ENCODE results near the gene BMF. TPM values are rescaled to one million over a fixed set of nuclear protein-coding genes. Genes with fewer than 3 reads are reported as not detected.
A peak's percentile ranks its signal among the peaks of the same experiment; 100 is the strongest.

Gene BMF
- total and polyA plus RNA-seq, 2 of the 4 experiments (the other 2 are of a cell fraction) = 2.4 to 2.9 TPM

DNA sequence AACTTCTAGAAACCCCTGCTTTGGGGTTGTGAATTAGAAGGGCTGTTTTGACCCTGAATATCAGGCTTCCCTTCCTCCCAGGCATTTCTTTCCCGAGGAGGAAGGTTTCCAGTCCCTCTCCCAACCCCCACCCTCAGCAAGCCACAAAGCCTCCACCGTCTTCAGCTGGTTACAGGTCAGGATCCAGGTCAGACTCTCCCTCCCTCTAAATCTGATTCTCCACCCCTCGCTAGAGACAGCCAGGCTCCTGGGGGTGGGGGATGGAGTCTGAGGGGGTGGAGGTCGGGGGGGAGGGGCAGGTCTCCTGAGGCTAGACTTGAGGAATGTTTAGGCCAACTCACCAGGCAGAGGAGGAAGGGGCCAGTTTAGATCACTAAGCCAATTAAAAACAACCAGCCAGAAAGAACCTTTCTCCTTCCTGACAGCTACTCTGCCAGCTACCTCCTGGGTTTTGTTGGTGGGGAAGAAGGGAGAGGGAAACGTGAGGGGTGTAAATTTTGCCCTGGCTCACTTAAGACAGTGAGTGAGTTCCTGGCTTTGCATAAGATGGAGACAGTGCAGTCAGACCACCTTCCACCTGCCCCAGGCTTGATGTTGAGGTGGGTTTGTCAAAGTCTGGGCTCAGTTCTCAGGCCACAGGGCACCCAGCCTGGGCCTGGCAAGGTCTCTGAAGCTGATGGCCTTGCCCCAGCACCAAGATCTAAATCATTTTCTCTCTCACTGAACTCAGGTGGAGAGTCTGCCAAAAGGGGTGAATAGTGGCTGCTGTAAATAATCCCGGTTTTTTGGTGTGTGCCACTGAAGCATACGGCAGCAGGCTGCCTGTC lies 19.5 kb downstream of the BMF start:
- H2AFZ ChIP-seq (replicated peaks; ENCODE audit: low read length, poor library complexity) = peak overlapping the region; percentile 84

More for the DNA sequence above, 19.5 kb downstream of the BMF start:
- peak; percentile 29 for DNase-seq
- peaks cover 10% of the 10 kb centered on the region; the same call in 1 of the 2 replicates for H3K36me3 ChIP-seq (ENCODE audit: control insufficient read depth, insufficient read depth, low read length)
- H4K91ac ChIP-seq (ENCODE audit: insufficient read depth, low read depth, low read length) = peak overlapping the region; percentile 87
- H3K27me3 ChIP-seq (ENCODE audit: control insufficient read depth, insufficient read depth, low read length) = no peaks in the 10 kb centered on the region
- no peak; the same call in 1 of the 2 replicates for ATAC-seq (ENCODE audit: low read depth)
- H3K4me2 ChIP-seq (ENCODE audit: low read depth, low read length) = 0 out of 2 replicates have a peak overlapping the region, but pooled peaks have one; percentile 3
- dilution Hi-C loops (cut with HindIII; ENCODE audit: low sequenced_read_pairs, unreplicated experiment) (no loop called here), intact Hi-C loops (cut with micrococcal nuclease) (no loop called here), in situ Hi-C loops (cut with MboI; ENCODE audit: low sequenced_read_pairs) (no loop called here)
- WGBS, 2 experiments (ENCODE audit: extremely low coverage in 2 of 2, insufficient read length in 1 of 2) = 80% methylated on average over 1 of the region's 7 CpGs; no CpG with 5 or more reads in 1 of the 2 experiments
- H3K4ac ChIP-seq (ENCODE audit: low read depth, low read length) = peak overlapping the region; percentile 100
- peak overlapping the region; percentile 62 for H2BK5ac ChIP-seq (ENCODE audit: low read depth, low read length, poor library complexity, severe bottlenecking)
- no peaks in the 10 kb centered on the region for H4K20me1 ChIP-seq (ENCODE audit: insufficient read depth, low read length)
- no peak overlapping the region for H3K4me3 ChIP-seq (ENCODE audit: insufficient read depth, low read depth, low read length)
- H3K9ac ChIP-seq (ENCODE audit: low read depth, low read length) = peak overlapping the region; percentile 1; the same call in 1 of the 2 replicates
- ChIA-PET POLR2A (ENCODE audit: unreplicated experiment) (no interaction called here), CTCF (interaction anchor here (1.0 to 1.2 kb wide), 2 partner anchors 10 to 186 kb away, joined by 3 read pairs; no protein-coding TSS in a partner anchor)
- peak overlapping the region; percentile 96 for H3K23ac ChIP-seq (ENCODE audit: low read depth, low read length)
- H3K9me3 ChIP-seq (ENCODE audit: control insufficient read depth, insufficient read depth, low read length) = no peaks in the 10 kb centered on the region
- peak overlapping the region; percentile 11 for H3K27ac ChIP-seq (ENCODE audit: insufficient read depth, low read length)
- BruUV-seq (replicated peaks) = no TSS peak
- H2AK9ac ChIP-seq (replicated peaks; ENCODE audit: low read depth, low read length, poor library complexity) = peak overlapping the region; percentile 68
- peak overlapping the region; percentile 91 for H2AK5ac ChIP-seq (ENCODE audit: low read depth, low read length)
- H3K56ac ChIP-seq (ENCODE audit: extremely low read depth, insufficient read depth, low read length) = peak overlapping the region; percentile 24; the same call in 1 of the 2 replicates
- peak overlapping the region; percentile 15 to 80; a peak in 3 of 4 replicates for H4K8ac ChIP-seq (ENCODE audit: low read depth in 2 of 2, low read length in 2 of 2)
- H3K14ac ChIP-seq (replicated peaks; ENCODE audit: low read depth, low read length) = peak overlapping the region; percentile 93
- peak overlapping the region; percentile 73 for H4K5ac ChIP-seq (ENCODE audit: low read depth, low read length)
- peak overlapping the region; percentile 95 for H2BK120ac ChIP-seq (ENCODE audit: low read depth, low read length)
- H2BK20ac ChIP-seq (ENCODE audit: low read depth, low read length) = peak overlapping the region; percentile 94
- peaks cover 0 to 52% of the 10 kb centered on the region in 2 experiments; a peak in 3 of 4 replicates for H3K79me1 ChIP-seq (ENCODE audit: low read depth in 1 of 2, low read length in 2 of 2)
- peak overlapping the region; percentile 71; the same call in 2 of the 3 replicates for H2BK15ac ChIP-seq (ENCODE audit: low read depth, low read length)
- peak; percentile 18; the same call in 1 of the 2 replicates for TF ChIP-seq MAZ (IDR thresholded peaks at IDR 0.05; ENCODE audit: borderline replicate concordance, low read depth, low read length)
- TF ChIP-seq, protein P1, sequence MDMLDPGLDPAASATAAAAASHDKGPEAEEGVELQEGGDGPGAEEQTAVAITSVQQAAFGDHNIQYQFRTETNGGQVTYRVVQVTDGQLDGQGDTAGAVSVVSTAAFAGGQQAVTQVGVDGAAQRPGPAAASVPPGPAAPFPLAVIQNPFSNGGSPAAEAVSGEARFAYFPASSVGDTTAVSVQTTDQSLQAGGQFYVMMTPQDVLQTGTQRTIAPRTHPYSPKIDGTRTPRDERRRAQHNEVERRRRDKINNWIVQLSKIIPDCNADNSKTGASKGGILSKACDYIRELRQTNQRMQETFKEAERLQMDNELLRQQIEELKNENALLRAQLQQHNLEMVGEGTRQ (IDR thresholded peaks at IDR 0.05; ENCODE audit: low read depth, low read length) = no peak
- H3K4me1 ChIP-seq (ENCODE audit: control insufficient read depth, insufficient read depth, low read length) = peaks cover 52% of the 10 kb centered on the region
- peak overlapping the region; percentile 62 for H3K18ac ChIP-seq (ENCODE audit: low read depth, low read length)
- H3K9me1 ChIP-seq (ENCODE audit: insufficient read depth, low read length) = peaks cover 54% of the 10 kb centered on the region
